Ascending aorta (tissue), 2 donors: Measurements from ENCODE around the gene METTL21C. TPM values are rescaled to one million over a fixed set of nuclear protein-coding genes. Genes with fewer than 3 reads are reported as not detected.

ENCODE experiments used
- DNase-seq, 2 donors: peaks; one replicate each; pipeline ENCODE4 v3.0.0-alpha.2; 2019; ENCODE audit warnings: low spot score in 2 of 2
- H3K27ac ChIP-seq, 2 donors: fragments of 200-600 bp; sonication (generic); one replicate each; pipeline ENCODE4 v1.5.1; 2016 to 2017; ENCODE audit warnings: mild to moderate bottlenecking in 1 of 2
- H3K27me3 ChIP-seq: fragments of 200-600 bp; sonication (generic); one replicate; pipeline ENCODE4 v1.5.1; 2017
- H3K36me3 ChIP-seq, 2 donors: fragments of 200-600 bp; sonication (generic); one replicate each; pipeline ENCODE4 v1.5.1; 2016
- H3K4me1 ChIP-seq, 2 donors: fragments of 200-600 bp; sonication (generic); one replicate each; pipeline ENCODE4 v1.5.1; 2016 to 2017; ENCODE audit warnings: mild to moderate bottlenecking in 1 of 2
- H3K4me3 ChIP-seq, 2 donors: fragments of 200-600 bp; sonication (generic); one replicate each; pipeline ENCODE4 v1.5.1; 2016 to 2017; ENCODE audit warnings: mild to moderate bottlenecking in 1 of 2
- H3K9me3 ChIP-seq, 2 donors: fragments of 200-600 bp; sonication (generic); one replicate each; pipeline ENCODE4 v1.5.1; 2016
- intact Hi-C: fragments of 100-400 bp; cut with DNase I; formaldehyde crosslinking; loops from one replicate; pipeline ENCODE4 v1.15.1; 2023
- total RNA-seq: library from RNA; depleted of rRNA; stranded (reverse); fragments of >200 nt; gene quantifications from one replicate; pipeline ENCODE4 v1.1.0, GENCODE V29; 2016
- TF ChIP-seq, protein P1 (sequence below), 3 experiments: fragments of 200-600 bp in 2 of 3; fragments of 450-650 bp in 1 of 3; sonication (generic) in 2 of 3; IDR thresholded peaks; one replicate each; pipeline ENCODE4 v1.5.1; 2016 to 2019; ENCODE audit warnings: antibody characterized with exemption in 3 of 3, mild to moderate bottlenecking in 1 of 3, moderate library complexity in 1 of 3

Gene METTL21C
- total RNA-seq, 1 donor from 2014 or later = not detected

DNA sequence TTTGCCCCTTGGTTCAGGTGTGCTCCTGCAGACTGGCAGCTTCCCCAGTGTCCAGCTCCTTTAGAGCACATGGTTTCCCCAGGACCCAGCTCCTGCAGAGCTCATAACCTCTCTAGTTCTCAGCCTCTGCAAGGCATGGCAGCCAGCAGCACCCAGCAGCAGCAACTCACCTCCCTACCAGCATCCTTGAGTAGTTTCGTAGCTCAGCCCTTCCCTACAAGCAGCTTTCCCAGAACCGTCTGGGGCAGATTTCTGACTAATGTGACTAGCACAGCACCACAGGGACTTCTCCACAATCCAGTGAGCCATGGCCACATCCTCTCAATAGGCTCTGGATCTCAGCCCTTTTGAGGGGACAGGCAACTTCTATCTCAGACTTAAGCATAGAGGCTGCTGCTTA is 14.1 kb upstream of the METTL21C start:
- DNase-seq = no peak
- intact Hi-C loops = no loop called here
- no peaks in the 10 kb centered on the region for H3K27me3 ChIP-seq
- no peaks in the 10 kb centered on the region for H3K9me3 ChIP-seq
- H3K4me1 ChIP-seq = no peaks in the 10 kb centered on the region
- TF ChIP-seq, protein P1, sequence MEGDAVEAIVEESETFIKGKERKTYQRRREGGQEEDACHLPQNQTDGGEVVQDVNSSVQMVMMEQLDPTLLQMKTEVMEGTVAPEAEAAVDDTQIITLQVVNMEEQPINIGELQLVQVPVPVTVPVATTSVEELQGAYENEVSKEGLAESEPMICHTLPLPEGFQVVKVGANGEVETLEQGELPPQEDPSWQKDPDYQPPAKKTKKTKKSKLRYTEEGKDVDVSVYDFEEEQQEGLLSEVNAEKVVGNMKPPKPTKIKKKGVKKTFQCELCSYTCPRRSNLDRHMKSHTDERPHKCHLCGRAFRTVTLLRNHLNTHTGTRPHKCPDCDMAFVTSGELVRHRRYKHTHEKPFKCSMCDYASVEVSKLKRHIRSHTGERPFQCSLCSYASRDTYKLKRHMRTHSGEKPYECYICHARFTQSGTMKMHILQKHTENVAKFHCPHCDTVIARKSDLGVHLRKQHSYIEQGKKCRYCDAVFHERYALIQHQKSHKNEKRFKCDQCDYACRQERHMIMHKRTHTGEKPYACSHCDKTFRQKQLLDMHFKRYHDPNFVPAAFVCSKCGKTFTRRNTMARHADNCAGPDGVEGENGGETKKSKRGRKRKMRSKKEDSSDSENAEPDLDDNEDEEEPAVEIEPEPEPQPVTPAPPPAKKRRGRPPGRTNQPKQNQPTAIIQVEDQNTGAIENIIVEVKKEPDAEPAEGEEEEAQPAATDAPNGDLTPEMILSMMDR (IDR thresholded peaks at IDR 0.05) = no peak
- H3K27ac ChIP-seq = no peak overlapping the region
- no peak overlapping the region for H3K4me3 ChIP-seq
- H3K36me3 ChIP-seq = no peaks in the 10 kb centered on the region

DNA sequence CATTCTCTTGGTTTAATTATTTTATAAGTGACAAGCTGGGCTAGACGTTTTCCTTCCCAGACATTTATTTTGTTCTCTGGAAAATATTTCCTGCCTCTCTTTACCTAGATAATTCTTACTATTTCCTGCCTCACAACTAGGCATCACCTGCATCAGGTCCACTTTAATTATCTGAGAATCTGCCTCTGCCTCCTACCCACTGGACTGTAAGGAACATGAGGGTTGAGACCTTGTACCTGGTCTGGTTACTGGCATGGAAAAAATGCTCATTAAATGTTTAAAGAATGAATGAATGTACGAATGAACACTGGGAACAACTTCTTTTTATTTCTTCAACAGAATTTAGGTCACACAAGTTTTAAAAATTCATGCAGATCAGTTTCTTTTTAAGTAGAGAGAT is 13.4 kb upstream of the METTL21C start:
- TF ChIP-seq, protein P1 (IDR thresholded peaks at IDR 0.05) = no peak
- Histone ChIP-seq H3K27me3 (no peaks in the 10 kb centered on the region), H3K4me1 (no peaks in the 10 kb centered on the region), H3K4me3 (no peak overlapping the region), H3K36me3 (no peaks in the 10 kb centered on the region), H3K9me3 (no peaks in the 10 kb centered on the region), H3K27ac (no peak overlapping the region)
- no peak for DNase-seq
- intact Hi-C loops = no loop called here

DNA sequence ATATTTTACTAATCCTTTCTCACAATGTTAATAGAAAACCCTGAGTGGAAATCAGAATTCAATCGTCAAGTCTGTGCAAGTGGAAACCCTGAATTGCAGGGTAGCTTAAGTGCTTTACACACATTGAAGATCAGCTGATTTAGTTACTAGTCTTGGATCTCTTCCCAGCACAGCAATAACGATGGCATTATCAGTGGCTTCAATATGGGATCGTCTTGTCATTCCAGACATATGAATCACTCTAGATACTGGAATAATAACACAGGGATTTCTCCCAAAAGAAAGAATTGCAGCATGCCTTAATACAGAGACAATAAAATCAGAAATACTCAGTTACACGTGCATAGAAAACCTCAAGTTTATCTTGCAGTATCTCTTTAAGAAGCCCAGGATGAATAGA is 12.6 kb upstream of the METTL21C start:
- H3K9me3 ChIP-seq = no peaks in the 10 kb centered on the region
- no peaks in the 10 kb centered on the region for H3K27me3 ChIP-seq
- H3K4me3 ChIP-seq = no peak overlapping the region
- TF ChIP-seq, protein P1 (IDR thresholded peaks at IDR 0.05) = no peak
- intact Hi-C loops = no loop called here
- no peak overlapping the region for H3K27ac ChIP-seq
- no peaks in the 10 kb centered on the region for H3K4me1 ChIP-seq
- DNase-seq = no peak
- H3K36me3 ChIP-seq = no peaks in the 10 kb centered on the region

DNA sequence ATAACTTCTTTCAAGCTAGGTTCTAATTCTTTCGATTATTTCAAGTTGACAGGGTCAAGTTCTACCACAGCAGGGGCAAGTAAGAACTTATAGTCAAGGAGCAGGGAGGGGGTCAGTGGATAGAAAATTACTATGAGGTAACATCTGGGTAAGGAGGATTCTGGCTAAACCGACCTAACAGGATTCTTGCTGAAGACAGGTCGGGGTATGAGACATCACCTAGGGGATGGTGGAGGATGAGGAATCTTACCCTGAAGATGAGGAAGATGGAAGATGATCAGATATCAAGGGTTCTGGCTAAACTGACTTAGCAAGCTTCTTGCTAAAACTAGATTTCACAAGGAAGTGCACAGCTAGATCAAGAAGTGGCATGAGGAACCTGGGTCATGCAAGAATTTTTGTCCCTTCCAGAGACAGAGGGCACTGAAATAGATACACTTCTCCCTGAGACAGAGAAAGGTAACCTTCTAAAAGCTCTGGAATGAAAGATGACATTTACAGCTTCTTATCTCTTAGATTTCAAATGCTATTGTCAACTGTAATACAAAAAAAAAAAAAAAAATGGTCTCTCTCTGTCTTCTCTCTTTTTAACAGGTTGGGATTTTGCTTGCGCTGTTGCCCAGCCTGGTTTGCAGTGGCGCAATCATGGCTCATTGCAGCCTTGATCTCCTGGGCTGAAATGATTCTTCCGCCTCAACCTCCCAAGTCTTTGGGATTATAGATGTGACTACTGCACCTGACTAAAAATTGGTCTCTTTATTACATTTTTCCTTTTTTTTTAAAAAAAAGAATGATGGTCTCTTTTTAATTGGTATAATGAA is 9.6 kb upstream of the METTL21C start:
- no peak overlapping the region for H3K27ac ChIP-seq
- TF ChIP-seq, protein P1 (IDR thresholded peaks at IDR 0.05) = no peak
- no peak overlapping the region for H3K4me3 ChIP-seq
- intact Hi-C loops = no loop called here
- H3K4me1 ChIP-seq = no peaks in the 10 kb centered on the region
- H3K36me3 ChIP-seq = no peaks in the 10 kb centered on the region
- no peaks in the 10 kb centered on the region for H3K27me3 ChIP-seq
- no peaks in the 10 kb centered on the region for H3K9me3 ChIP-seq
- no peak for DNase-seq

DNA sequence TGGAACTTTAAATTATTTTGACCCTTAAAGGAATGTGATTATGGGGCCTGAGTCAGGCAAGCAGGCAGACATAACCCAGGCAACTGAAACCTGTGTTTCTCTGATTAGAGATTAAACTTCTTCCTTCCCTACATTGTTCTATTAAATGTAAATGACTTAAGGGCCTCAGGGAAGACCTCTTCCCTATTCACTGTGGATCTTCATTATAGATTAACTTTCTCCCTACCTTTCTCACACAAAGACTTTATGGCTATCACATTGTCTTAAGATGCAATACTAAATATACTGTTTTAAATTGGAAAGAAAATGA is 8.8 kb upstream of the METTL21C start:
- H3K27me3 ChIP-seq = no peaks in the 10 kb centered on the region
- no peak for DNase-seq
- intact Hi-C loops = no loop called here
- H3K9me3 ChIP-seq = no peaks in the 10 kb centered on the region
- no peaks in the 10 kb centered on the region for H3K4me1 ChIP-seq
- H3K4me3 ChIP-seq = no peak overlapping the region
- H3K36me3 ChIP-seq = no peaks in the 10 kb centered on the region
- TF ChIP-seq, protein P1 (IDR thresholded peaks at IDR 0.05) = no peak
- no peak overlapping the region for H3K27ac ChIP-seq
